Ishikawa (cell line): ENCODE data around the gene CACFD1.

Experiments used
- CEBPB ChIP-seq: IDR thresholded peaks from 2 replicates; pipeline ENCODE4 v1.6.1; 2012
- EGR1 ChIP-seq: IDR thresholded peaks from 2 replicates; pipeline ENCODE4 v1.6.1; 2012

DNA sequence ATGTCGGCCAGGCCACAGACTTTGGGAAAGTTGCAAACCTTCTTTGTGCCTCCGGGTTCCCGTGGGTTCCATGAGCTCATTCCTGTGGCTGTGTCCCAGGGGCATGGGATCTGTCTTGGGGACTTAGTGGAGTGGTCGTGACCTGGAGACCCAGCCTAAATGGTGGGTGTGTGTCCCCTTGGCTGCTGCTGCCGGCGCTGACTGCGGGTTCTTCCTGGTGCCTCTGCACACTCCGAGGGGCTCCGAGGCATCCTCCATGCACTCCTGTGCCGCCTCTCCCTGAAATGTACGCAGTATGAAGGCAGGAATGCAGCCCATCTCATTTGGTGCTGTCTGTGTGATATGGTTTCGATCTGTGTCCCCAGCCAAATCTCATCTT is 40.1 kb downstream of the CACFD1 start:
- TF ChIP-seq EGR1 (no peak), CEBPB (no peak)
